MM.1S (cell line): Measurements from ENCODE around the gene PRUNE2.

Experiments used
- EZH2 ChIP-seq: fragments of 300-600 bp; sonication (generic); optimal IDR thresholded peaks from 2 replicates; pipeline ENCODE3; 2017; ENCODE audit warnings: low read depth, mild to moderate bottlenecking, antibody characterized with exemption, low read length, mixed read lengths
- EZH2phosphoT487 ChIP-seq: fragments of 300-600 bp; sonication (generic); IDR thresholded peaks from 2 replicates; pipeline ENCODE4 v1.6.1; 2018; ENCODE audit warnings: antibody characterized with exemption, low read length
- TF ChIP-seq, protein P1 (sequence below): fragments of 300-600 bp; sonication (generic); IDR thresholded peaks from 2 replicates; pipeline ENCODE4 v1.5.1; 2016; ENCODE audit warnings: antibody characterized with exemption, low read length, mixed read lengths

DNA sequence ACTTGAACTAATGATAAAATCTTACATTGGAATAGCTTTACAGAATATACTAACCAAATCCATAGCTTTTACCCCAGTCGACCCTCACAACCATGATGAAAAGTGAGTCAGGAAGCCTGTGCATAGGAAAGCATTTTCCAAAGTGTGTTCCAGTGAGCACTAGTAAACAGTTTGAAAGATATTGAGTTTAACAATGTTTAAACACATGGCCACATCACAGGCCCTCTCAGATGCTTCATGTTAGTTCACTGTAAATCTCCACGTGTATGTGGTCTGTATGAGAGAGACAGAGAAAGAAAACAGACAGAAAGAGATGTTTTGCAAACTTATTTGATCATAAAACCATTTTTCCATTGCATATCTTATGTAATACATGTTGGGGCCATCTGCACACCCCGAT is 27.0 kb downstream of the PRUNE2 start:
- TF ChIP-seq, protein P1, sequence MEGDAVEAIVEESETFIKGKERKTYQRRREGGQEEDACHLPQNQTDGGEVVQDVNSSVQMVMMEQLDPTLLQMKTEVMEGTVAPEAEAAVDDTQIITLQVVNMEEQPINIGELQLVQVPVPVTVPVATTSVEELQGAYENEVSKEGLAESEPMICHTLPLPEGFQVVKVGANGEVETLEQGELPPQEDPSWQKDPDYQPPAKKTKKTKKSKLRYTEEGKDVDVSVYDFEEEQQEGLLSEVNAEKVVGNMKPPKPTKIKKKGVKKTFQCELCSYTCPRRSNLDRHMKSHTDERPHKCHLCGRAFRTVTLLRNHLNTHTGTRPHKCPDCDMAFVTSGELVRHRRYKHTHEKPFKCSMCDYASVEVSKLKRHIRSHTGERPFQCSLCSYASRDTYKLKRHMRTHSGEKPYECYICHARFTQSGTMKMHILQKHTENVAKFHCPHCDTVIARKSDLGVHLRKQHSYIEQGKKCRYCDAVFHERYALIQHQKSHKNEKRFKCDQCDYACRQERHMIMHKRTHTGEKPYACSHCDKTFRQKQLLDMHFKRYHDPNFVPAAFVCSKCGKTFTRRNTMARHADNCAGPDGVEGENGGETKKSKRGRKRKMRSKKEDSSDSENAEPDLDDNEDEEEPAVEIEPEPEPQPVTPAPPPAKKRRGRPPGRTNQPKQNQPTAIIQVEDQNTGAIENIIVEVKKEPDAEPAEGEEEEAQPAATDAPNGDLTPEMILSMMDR = no peak
- TF ChIP-seq EZH2 (no peak), EZH2phosphoT487 (no peak)
